ENCODE data around the gene DNAH7.

GRCh38 chr2:196105951-196106350, 37.3 kb upstream of the DNAH7 start:
- TF ChIP-seq ETS2 (tag; IDR thresholded peaks at IDR 0.05; ENCODE audit: borderline replicate concordance, poor library complexity, severe bottlenecking): no peak
- no peak for TF ChIP-seq HDGF (IDR thresholded peaks at IDR 0.05)
- TF ChIP-seq RBM15 (IDR thresholded peaks at IDR 0.05; ENCODE audit: insufficient read depth, low read length): no peak
- TF ChIP-seq GTF2F1 (IDR thresholded peaks at IDR 0.05; ENCODE audit: low read depth, low read length): no peak
- TF ChIP-seq COPS2 (conservative IDR thresholded peaks at IDR 0.05): no peak
- TF ChIP-seq POLR2AphosphoS2 (IDR thresholded peaks at IDR 0.05; ENCODE audit: low read length): no peak

All from K562 (cell line).